Mesothelial cell of epicardium (in vitro differentiated cells): Measurements from ENCODE around the gene MCF2L2. TPM values are rescaled to one million over a fixed set of nuclear protein-coding genes. Genes with fewer than 3 reads are reported as not detected.
A peak's percentile ranks its signal among the peaks of the same experiment; 100 is the strongest.

Experiments used
- DNase-seq, 2 experiments: peaks; one replicate each; pipeline ENCODE4 v3.0.0; 2021; ENCODE audit warnings: low spot score in 2 of 2; ENCODE audit not compliant: unreplicated experiment in 2 of 2
- H3K27ac Mint-ChIP-seq: 2 replicates; pipeline ENCODE4 v1.8.0; 2021; ENCODE audit warnings: mixed read lengths
- H3K27me3 Mint-ChIP-seq: 2 replicates; pipeline ENCODE4 v1.8.0; 2021; ENCODE audit warnings: low read depth, mixed read lengths
- H3K36me3 Mint-ChIP-seq: 2 replicates; pipeline ENCODE4 v1.8.0; 2021; ENCODE audit warnings: mixed read lengths
- H3K4me1 Mint-ChIP-seq: 2 replicates; pipeline ENCODE4 v1.8.0; 2021; ENCODE audit warnings: mixed read lengths
- H3K4me3 Mint-ChIP-seq: 2 replicates; pipeline ENCODE4 v1.8.0; 2021; ENCODE audit warnings: mild to moderate bottlenecking, moderate library complexity, mixed read lengths
- H3K9me3 Mint-ChIP-seq: 2 replicates; pipeline ENCODE4 v1.8.0; 2021; ENCODE audit warnings: mixed read lengths
- CTCF ChIP-seq: fragments of 200-600 bp; sonication (generic); IDR thresholded peaks from one replicate; pipeline ENCODE4 v1.5.0; 2021; ENCODE audit warnings: antibody characterized with exemption; ENCODE audit not compliant: unreplicated experiment
- total RNA-seq: library from RNA; stranded (reverse); gene quantifications from 3 replicates; pipeline ENCODE4 v1.2.1, GENCODE V29; 2021

The MCF2L2 gene
- total RNA-seq, 1 donor from 2014 or later, result 3.4 TPM

- Mint-ChIP-seq H3K4me1 (peaks cover 15% of the 10 kb centered on the region), H3K36me3 (no peaks in the 10 kb centered on the region), H3K27me3 (no peaks in the 10 kb centered on the region), H3K27ac (peak overlapping the region; percentile 64), H3K4me3 (no peak overlapping the region), H3K9me3 (no peaks in the 10 kb centered on the region)
- DNase-seq, result no peak
- no peak for TF ChIP-seq CTCF
These were observed 121.4 kb downstream of the MCF2L2 start for GRCh38 chr3:183306798-183307671.

- Mint-ChIP-seq H3K4me3 (no peak overlapping the region), H3K27ac (no peak overlapping the region), H3K36me3 (no peaks in the 10 kb centered on the region), H3K9me3 (no peaks in the 10 kb centered on the region), H3K4me1 (peaks cover 19% of the 10 kb centered on the region), H3K27me3 (no peaks in the 10 kb centered on the region)
- DNase-seq, result no peak
- no peak for TF ChIP-seq CTCF
These were observed 124.7 kb downstream of the MCF2L2 start for GRCh38 chr3:183303690-183304089.

- DNase-seq, result no peak
- H3K4me1 Mint-ChIP-seq, result peaks cover 17% of the 10 kb centered on the region
- H3K27ac Mint-ChIP-seq, result peak overlapping the region; percentile 17
- H3K27me3 Mint-ChIP-seq, result no peaks in the 10 kb centered on the region
- no peaks in the 10 kb centered on the region for H3K9me3 Mint-ChIP-seq
- no peak for TF ChIP-seq CTCF
- no peak overlapping the region for H3K4me3 Mint-ChIP-seq
- no peaks in the 10 kb centered on the region for H3K36me3 Mint-ChIP-seq
These were observed 126.4 kb downstream of the MCF2L2 start for GRCh38 chr3:183301937-183302580.

- Mint-ChIP-seq H3K9me3 (no peaks in the 10 kb centered on the region), H3K4me1 (peaks cover 7% of the 10 kb centered on the region), H3K27ac (no peak overlapping the region), H3K36me3 (peaks cover 7% of the 10 kb centered on the region), H3K27me3 (no peaks in the 10 kb centered on the region), H3K4me3 (no peak overlapping the region)
- TF ChIP-seq CTCF, result no peak
- no peak for DNase-seq
These were observed 127.3 kb downstream of the MCF2L2 start for GRCh38 chr3:183300996-183301562.

GRCh38 chr3:183299976-183300375 lies 128.4 kb downstream of the MCF2L2 start:
- H3K27me3 Mint-ChIP-seq, result no peaks in the 10 kb centered on the region
- peaks cover 14% of the 10 kb centered on the region for H3K36me3 Mint-ChIP-seq
- H3K9me3 Mint-ChIP-seq, result peaks cover 2% of the 10 kb centered on the region
- no peak for TF ChIP-seq CTCF
- no peak overlapping the region for H3K27ac Mint-ChIP-seq
- no peak overlapping the region for H3K4me3 Mint-ChIP-seq
- H3K4me1 Mint-ChIP-seq, result peaks cover 7% of the 10 kb centered on the region
- DNase-seq, result no peak
